Choroid plexus epithelial cell (primary cell): ENCODE results near the gene DMXL2.

Experiments
- DNase-seq: peaks from one replicate; pipeline ENCODE4 v3.0.0-alpha.2; 2010; ENCODE audit warnings: low read depth
- H3K4me3 ChIP-seq: 2 replicates; pipeline ENCODE4 v1.5.1; 2011; ENCODE audit warnings: low read depth, mild to moderate bottlenecking, control low read depth, low read length, moderate library complexity
- TF ChIP-seq, protein P1 (sequence below): conservative IDR thresholded peaks from 2 replicates; pipeline ENCODE4 v1.5.1; 2011; ENCODE audit warnings: low read depth, mild to moderate bottlenecking, control low read depth, inconsistent platforms, low read length, moderate library complexity

DMXL2 gene

DNA sequence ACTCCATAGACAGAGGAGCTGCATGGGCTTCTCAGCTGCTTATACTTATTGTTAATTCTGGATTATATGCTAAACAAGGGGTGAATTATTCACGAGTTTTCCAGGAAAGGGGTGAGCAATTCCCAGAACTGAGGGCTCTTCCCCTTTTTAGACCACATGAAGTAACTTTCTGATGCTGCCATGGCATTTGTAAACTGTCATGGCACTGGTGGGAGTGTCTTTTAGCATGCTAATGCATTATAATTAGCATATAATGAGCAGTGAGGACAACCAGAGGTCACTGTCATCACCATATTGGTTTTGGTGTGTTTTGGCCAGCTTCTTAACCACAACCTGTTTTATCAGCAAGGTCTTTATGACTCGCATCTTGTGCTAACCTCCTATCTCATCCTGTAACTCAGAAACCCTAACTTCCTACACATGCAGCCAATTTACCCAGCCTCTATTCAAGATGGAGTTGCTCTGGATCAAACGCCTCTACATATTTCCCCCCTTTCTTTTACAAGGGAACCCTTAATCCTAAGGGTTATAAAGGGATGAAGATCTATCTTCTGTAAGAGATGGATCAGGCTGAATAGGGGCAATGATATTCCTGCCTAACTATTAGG lies 12.1 kb upstream of the DMXL2 start:
- H3K4me3 ChIP-seq = no peak overlapping the region
- TF ChIP-seq, protein P1, sequence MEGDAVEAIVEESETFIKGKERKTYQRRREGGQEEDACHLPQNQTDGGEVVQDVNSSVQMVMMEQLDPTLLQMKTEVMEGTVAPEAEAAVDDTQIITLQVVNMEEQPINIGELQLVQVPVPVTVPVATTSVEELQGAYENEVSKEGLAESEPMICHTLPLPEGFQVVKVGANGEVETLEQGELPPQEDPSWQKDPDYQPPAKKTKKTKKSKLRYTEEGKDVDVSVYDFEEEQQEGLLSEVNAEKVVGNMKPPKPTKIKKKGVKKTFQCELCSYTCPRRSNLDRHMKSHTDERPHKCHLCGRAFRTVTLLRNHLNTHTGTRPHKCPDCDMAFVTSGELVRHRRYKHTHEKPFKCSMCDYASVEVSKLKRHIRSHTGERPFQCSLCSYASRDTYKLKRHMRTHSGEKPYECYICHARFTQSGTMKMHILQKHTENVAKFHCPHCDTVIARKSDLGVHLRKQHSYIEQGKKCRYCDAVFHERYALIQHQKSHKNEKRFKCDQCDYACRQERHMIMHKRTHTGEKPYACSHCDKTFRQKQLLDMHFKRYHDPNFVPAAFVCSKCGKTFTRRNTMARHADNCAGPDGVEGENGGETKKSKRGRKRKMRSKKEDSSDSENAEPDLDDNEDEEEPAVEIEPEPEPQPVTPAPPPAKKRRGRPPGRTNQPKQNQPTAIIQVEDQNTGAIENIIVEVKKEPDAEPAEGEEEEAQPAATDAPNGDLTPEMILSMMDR = no peak
- no peak for DNase-seq

DNA sequence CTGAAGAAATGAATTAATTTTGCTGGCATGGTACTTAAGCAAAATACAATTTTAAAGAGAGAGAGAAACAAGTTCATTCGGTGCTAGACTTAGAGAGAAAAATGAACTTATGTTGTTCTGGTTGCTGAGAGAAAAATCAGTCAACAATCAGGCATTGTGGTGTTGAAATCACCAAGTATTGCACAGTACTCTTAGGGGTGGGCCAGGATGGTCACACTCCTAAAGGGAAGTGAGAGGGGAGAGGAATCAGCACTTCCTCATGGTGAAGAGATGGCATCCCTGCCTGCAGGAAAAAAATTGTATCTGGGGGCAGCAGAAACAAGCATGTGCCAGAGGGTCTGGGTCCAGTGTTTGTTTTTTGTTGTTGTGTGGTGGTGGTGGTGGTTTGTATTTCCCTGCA lies 7.0 kb upstream of the DMXL2 start:
- DNase-seq = peak; percentile 23
- H3K4me3 ChIP-seq = no peak overlapping the region
- TF ChIP-seq, protein P1 = no peak

- DNase-seq = no peak
- H3K4me3 ChIP-seq = no peak overlapping the region
- TF ChIP-seq, protein P1 = no peak
These were observed 2.7 kb upstream of the DMXL2 start for GRCh38 chr15:51625236-51625635.

DNA sequence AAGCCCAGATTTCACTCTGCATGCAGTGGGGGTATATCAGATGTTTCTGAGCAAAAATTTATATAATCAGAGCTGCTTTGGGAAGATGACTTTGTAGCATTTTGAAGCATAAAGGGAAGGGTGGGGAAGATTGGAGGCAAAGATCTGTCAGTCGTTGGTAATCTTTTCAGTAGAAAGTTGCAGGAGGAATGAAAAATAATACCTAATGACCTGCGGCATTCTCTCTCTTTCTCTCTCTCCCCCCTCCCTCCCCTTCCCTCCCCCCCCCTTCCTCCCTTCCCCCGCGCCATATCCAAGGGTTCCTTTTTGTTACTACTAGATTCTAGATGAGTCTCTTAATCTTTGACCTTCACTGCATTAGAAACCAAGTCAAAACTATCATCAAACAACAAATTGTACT lies 1.5 kb upstream of the DMXL2 start:
- DNase-seq = no peak
- TF ChIP-seq, protein P1 = no peak
- no peak overlapping the region for H3K4me3 ChIP-seq

- TF ChIP-seq, protein P1 = no peak
- DNase-seq = peak; percentile 11
- H3K4me3 ChIP-seq = peak overlapping the region; percentile 86
These were observed 891 bp upstream of the DMXL2 start for GRCh38 chr15:51623386-51623938.

- TF ChIP-seq, protein P1 = peak; percentile 27
- peak; percentile 74 for DNase-seq
- H3K4me3 ChIP-seq = peak overlapping the region; percentile 86
These were observed 501 bp downstream of the DMXL2 start for GRCh38 chr15:51621936-51622603.
